GM23338 (cell line): ENCODE measurements around the gene TASP1. TPM values are rescaled to one million over a fixed set of nuclear protein-coding genes. Genes with fewer than 3 reads are reported as not detected.

ENCODE experiments used
- ATAC-seq: fragments of 200-7000 bp; cut with Tn5 transposase; 3 replicates; pipeline ENCODE4 v1.9.1; 2020
- DNase-seq: peaks from one replicate; pipeline ENCODE4 v3.0.0-alpha.2; 2015; ENCODE audit warnings: low spot score
- H2AFZ ChIP-seq: fragments of 200-600 bp; sonication (generic); 2 replicates; pipeline ENCODE4 v1.8.0; 2016; ENCODE audit warnings: antibody characterized with exemption, mild to moderate bottlenecking, moderate library complexity
- H3F3A ChIP-seq: fragments of 200-600 bp; sonication (generic); replicated peaks from 2 replicates; pipeline ENCODE4 v1.8.0; 2017; ENCODE audit warnings: antibody characterized with exemption, mixed run types, low read depth
- H3K27ac ChIP-seq: fragments of 200-600 bp; sonication (generic); 2 replicates; pipeline ENCODE4 v1.6.1; 2016; ENCODE audit warnings: low read depth
- H3K27me3 ChIP-seq: fragments of 200-600 bp; sonication (generic); 2 replicates; pipeline ENCODE4 v1.8.0; 2016; ENCODE audit warnings: mild to moderate bottlenecking, mixed run types, moderate library complexity; ENCODE audit not compliant: insufficient read depth
- H3K36me3 ChIP-seq: fragments of 200-600 bp; sonication (generic); 2 replicates; pipeline ENCODE4 v1.8.0; 2016; ENCODE audit warnings: mild to moderate bottlenecking; ENCODE audit not compliant: insufficient read depth
- H3K4me1 ChIP-seq: fragments of 200-600 bp; sonication (generic); 2 replicates; pipeline ENCODE4 v1.8.0; 2016; ENCODE audit warnings: mild to moderate bottlenecking, moderate library complexity; ENCODE audit not compliant: insufficient read depth
- H3K4me2 ChIP-seq: fragments of 200-600 bp; sonication (generic); 2 replicates; pipeline ENCODE4 v1.7.1; 2017; ENCODE audit warnings: mixed run types
- H3K4me3 ChIP-seq: fragments of 200-600 bp; sonication (generic); 2 replicates; pipeline ENCODE4 v1.6.1; 2016; ENCODE audit warnings: mixed run types
- H3K79me2 ChIP-seq: fragments of 200-600 bp; sonication (generic); replicated peaks from 2 replicates; pipeline ENCODE4 v1.8.0; 2017; ENCODE audit warnings: mild to moderate bottlenecking; ENCODE audit not compliant: insufficient read depth
- H3K9me2 ChIP-seq: fragments of 200-600 bp; sonication (generic); 2 replicates; pipeline ENCODE4 v1.8.0; 2017; ENCODE audit not compliant: insufficient read depth
- H4K20me1 ChIP-seq: fragments of 200-600 bp; sonication (generic); replicated peaks from 2 replicates; pipeline ENCODE4 v1.8.0; 2017; ENCODE audit warnings: mild to moderate bottlenecking; ENCODE audit not compliant: insufficient read depth
- H3K27ac Mint-ChIP-seq: 2 replicates; pipeline ENCODE4 v1.8.0; 2020; ENCODE audit warnings: inconsistent platforms, mild to moderate bottlenecking, moderate library complexity, mixed read lengths
- H3K27me3 Mint-ChIP-seq: 3 replicates; pipeline ENCODE4 v1.8.0; 2022; ENCODE audit warnings: low read depth, mild to moderate bottlenecking, moderate library complexity, mixed read lengths, inconsistent platforms; ENCODE audit not compliant: insufficient read depth, poor library complexity
- H3K36me3 Mint-ChIP-seq: 3 replicates; pipeline ENCODE4 v1.8.0; 2021; ENCODE audit warnings: low read depth, mild to moderate bottlenecking, inconsistent platforms, moderate library complexity, mixed read lengths
- H3K4me1 Mint-ChIP-seq: 3 replicates; pipeline ENCODE4 v1.8.0; 2020; ENCODE audit warnings: mild to moderate bottlenecking, inconsistent platforms, mixed read lengths
- H3K4me3 Mint-ChIP-seq: 3 replicates; pipeline ENCODE4 v1.8.0; 2021; ENCODE audit warnings: moderate library complexity, mild to moderate bottlenecking, inconsistent platforms, mixed read lengths
- H3K9me3 Mint-ChIP-seq: 3 replicates; pipeline ENCODE4 v1.8.0; 2020; ENCODE audit warnings: moderate library complexity, mild to moderate bottlenecking, inconsistent platforms, mixed read lengths
- CTCF ChIP-seq, 2 experiments: fragments of 200-600 bp in 1 of 2; sonication (generic) in 1 of 2; conservative IDR thresholded peaks; 2 replicates each; pipeline versions ENCODE4 v1.5.1 to v1.6.1; 2016 to 2017; ENCODE audit warnings: antibody characterized with exemption in 2 of 2, low read depth in 2 of 2, mild to moderate bottlenecking in 2 of 2, moderate library complexity in 1 of 2
- EZH2 ChIP-seq: fragments of 200-600 bp; sonication (generic); IDR thresholded peaks from one replicate; pipeline ENCODE4 v1.8.0; 2017; ENCODE audit warnings: antibody characterized with exemption, mild to moderate bottlenecking, low read depth; ENCODE audit not compliant: unreplicated experiment
- NANOG ChIP-seq: IDR thresholded peaks from 2 replicates; pipeline ENCODE4 v1.6.1; 2016; ENCODE audit warnings: antibody characterized with exemption, borderline replicate concordance
- POLR2AphosphoS5 ChIP-seq: IDR thresholded peaks from 2 replicates; pipeline ENCODE4 v1.6.1; 2016; ENCODE audit warnings: antibody characterized with exemption, low read depth
- REST ChIP-seq: IDR thresholded peaks from one replicate; pipeline ENCODE4 v1.6.1; 2018; ENCODE audit warnings: antibody characterized with exemption; ENCODE audit not compliant: unreplicated experiment
- STAT1 ChIP-seq: IDR thresholded peaks from one replicate; pipeline ENCODE4 v1.6.1; 2016; ENCODE audit warnings: antibody characterized with exemption; ENCODE audit not compliant: unreplicated experiment
- ZNF114 ChIP-seq: fragments of 250-450 bp; sonication (Bioruptor Pico); IDR thresholded peaks from 2 replicates; pipeline ENCODE4 v1.5.0; 2020; ENCODE audit warnings: mild to moderate bottlenecking, moderate library complexity
- ZNF331 ChIP-seq: fragments of 250-450 bp; sonication (Bioruptor Pico); IDR thresholded peaks from 2 replicates; pipeline ENCODE4 v1.5.0; 2020; ENCODE audit warnings: low read depth, mild to moderate bottlenecking, moderate library complexity
- ZNF462 ChIP-seq: fragments of 250-450 bp; sonication (Bioruptor Pico); IDR thresholded peaks from 2 replicates; pipeline ENCODE4 v1.5.0; 2020; ENCODE audit warnings: mild to moderate bottlenecking, moderate library complexity
- polyA plus RNA-seq: library from polyadenylated mRNA; unstranded; fragments of >200 nt; fragmentation: Nextera tagmentation; extraction: Ambion mirVana; gene quantifications from 2 replicates; pipeline ENCODE4 v1.2.1, GENCODE V29; 2016
- total RNA-seq: library from RNA; depleted of rRNA; stranded (reverse); fragments of >200 nt; shearing (Covaris generic); gene quantifications from 2 replicates; pipeline ENCODE4 v1.2.3, GENCODE V29; 2014

TASP1 gene
- total and polyA plus RNA-seq, 2 experiments from 2014 or later, result 9.7 to 9.8 TPM

GRCh38 chr20:13574071-13574470 lies 64.7 kb downstream of the TASP1 start (continued):
- no peak for TF ChIP-seq STAT1

- no peaks in the 10 kb centered on the region for H4K20me1 ChIP-seq
- H3K36me3 Mint-ChIP-seq, result peaks cover 31% of the 10 kb centered on the region
- no peak overlapping the region for H3K4me3 Mint-ChIP-seq
- peak overlapping the region; percentile 37 for H3K4me2 ChIP-seq
- no peaks in the 10 kb centered on the region for H3K9me2 ChIP-seq
- peaks cover 7% of the 10 kb centered on the region; the same call in 2 of the 3 replicates for H3K9me3 Mint-ChIP-seq
- peaks cover 14% of the 10 kb centered on the region for H3K4me1 ChIP-seq
- DNase-seq (peak; percentile 59), ATAC-seq (peak; percentile 91)
- H2AFZ ChIP-seq, result no peak overlapping the region
- TF ChIP-seq EZH2 (no peak), ZNF462 (CRISPR knock-in tag) (peak; percentile 22; the same call in 1 of the 2 replicates)
- H3K27me3 ChIP-seq, result no peaks in the 10 kb centered on the region
- H3K4me1 Mint-ChIP-seq, result peaks cover 21% of the 10 kb centered on the region
- H3K4me3 ChIP-seq, result no peak overlapping the region
- H3K27ac ChIP-seq, result 0 out of 2 replicates have a peak overlapping the region, but pooled peaks have one; percentile 29
- no peaks in the 10 kb centered on the region for H3K27me3 Mint-ChIP-seq
- no peaks in the 10 kb centered on the region for H3K79me2 ChIP-seq
- H3K36me3 ChIP-seq, result no peaks in the 10 kb centered on the region
- 0 out of 2 replicates have a peak overlapping the region, but pooled peaks have one; percentile 6 for H3K27ac Mint-ChIP-seq
- no peaks in the 10 kb centered on the region for H3F3A ChIP-seq
These were observed 67.1 kb downstream of the TASP1 start for GRCh38 chr20:13571662-13572061.

- no peak overlapping the region for H3K27ac ChIP-seq
- H3F3A ChIP-seq, result no peaks in the 10 kb centered on the region
- no peaks in the 10 kb centered on the region for H3K27me3 ChIP-seq
- peaks cover 15% of the 10 kb centered on the region for H3K36me3 Mint-ChIP-seq
- H3K27me3 Mint-ChIP-seq, result no peaks in the 10 kb centered on the region
- H4K20me1 ChIP-seq, result no peaks in the 10 kb centered on the region
- H3K4me1 ChIP-seq, result peaks cover 10% of the 10 kb centered on the region
- H3K4me2 ChIP-seq, result no peak overlapping the region
- no peaks in the 10 kb centered on the region for H3K79me2 ChIP-seq
- H3K4me3 Mint-ChIP-seq, result no peak overlapping the region
- no peak for DNase-seq
- no peaks in the 10 kb centered on the region for H3K36me3 ChIP-seq
- H3K9me2 ChIP-seq, result no peaks in the 10 kb centered on the region
- no peaks in the 10 kb centered on the region; the same call in 2 of the 3 replicates for H3K9me3 Mint-ChIP-seq
- no peak overlapping the region for H3K27ac Mint-ChIP-seq
- no peak overlapping the region for H2AFZ ChIP-seq
- peaks cover 11% of the 10 kb centered on the region for H3K4me1 Mint-ChIP-seq
- no peak for ATAC-seq
- no peak overlapping the region for H3K4me3 ChIP-seq
- no peak for TF ChIP-seq ZNF114 (CRISPR knock-in tag)
- TF ChIP-seq POLR2AphosphoS5, result no peak
- no peak for TF ChIP-seq STAT1
- TF ChIP-seq EZH2, result no peak
- no peak for TF ChIP-seq REST
- TF ChIP-seq CTCF (conservative IDR thresholded peaks at IDR 0.05; ENCODE audit: low read depth in 2 of 2), result no peak
- no peak for TF ChIP-seq NANOG
- TF ChIP-seq ZNF331 (CRISPR knock-in tag), result no peak
These were observed 71.1 kb downstream of the TASP1 start for GRCh38 chr20:13567663-13568062.
